Progenitor cell of endocrine pancreas (in vitro differentiated cells): ENCODE data around the gene CABP4. TPM values are rescaled to one million over a fixed set of nuclear protein-coding genes. Genes with fewer than 3 reads are reported as not detected.
A peak's percentile ranks its signal among the peaks of the same experiment; 100 is the strongest.

ENCODE experiments used
- DNase-seq: peaks from one replicate; pipeline ENCODE4 v3.0.0; 2021; ENCODE audit warnings: low spot score; ENCODE audit not compliant: unreplicated experiment
- H3K27ac Mint-ChIP-seq: 2 replicates; pipeline ENCODE4 v1.8.0; 2021; ENCODE audit warnings: mild to moderate bottlenecking, moderate library complexity, mixed read lengths
- H3K27me3 Mint-ChIP-seq: 2 replicates; pipeline ENCODE4 v1.8.0; 2021; ENCODE audit warnings: mixed read lengths
- H3K36me3 Mint-ChIP-seq: 2 replicates; pipeline ENCODE4 v1.8.0; 2022; ENCODE audit warnings: mixed read lengths; ENCODE audit not compliant: insufficient read depth
- H3K4me1 Mint-ChIP-seq: 2 replicates; pipeline ENCODE4 v1.8.0; 2021; ENCODE audit warnings: low read depth, mixed read lengths
- H3K4me3 Mint-ChIP-seq: 2 replicates; pipeline ENCODE4 v1.8.0; 2021; ENCODE audit warnings: low read depth, mild to moderate bottlenecking, moderate library complexity, mixed read lengths
- H3K9me3 Mint-ChIP-seq: 2 replicates; pipeline ENCODE4 v1.8.0; 2021; ENCODE audit warnings: low read depth, mixed read lengths
- CTCF ChIP-seq: fragments of 200-600 bp; sonication (generic); IDR thresholded peaks from one replicate; pipeline ENCODE4 v1.5.0; 2021; ENCODE audit warnings: antibody characterized with exemption, mild to moderate bottlenecking; ENCODE audit not compliant: unreplicated experiment
- total RNA-seq: library from RNA; stranded (reverse); gene quantifications from 2 replicates; pipeline ENCODE4 v1.2.1, GENCODE V29; 2021

The CABP4 gene
- total RNA-seq, 1 donor from 2014 or later: not detected

DNA sequence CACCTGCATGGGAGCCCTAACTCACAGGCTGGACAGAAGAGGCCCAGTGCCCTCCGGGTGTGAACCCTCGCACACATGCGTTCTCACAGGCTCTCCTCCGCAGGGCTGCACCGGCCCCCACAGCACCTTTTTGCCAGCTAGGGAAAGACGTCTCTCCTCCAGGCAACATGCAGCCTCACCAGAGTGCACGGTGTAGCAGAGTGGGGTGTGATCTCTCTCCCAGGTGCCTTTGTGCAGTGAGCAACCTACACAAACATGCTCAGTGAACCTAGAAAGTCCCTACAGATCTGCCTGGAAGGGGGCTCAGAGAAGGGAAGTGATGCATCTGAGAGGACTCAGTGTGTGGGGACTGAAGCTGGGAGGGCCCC, 43.4 kb upstream of the CABP4 start:
- no peaks in the 10 kb centered on the region for H3K9me3 Mint-ChIP-seq
- no peak for TF ChIP-seq CTCF
- peaks cover 45% of the 10 kb centered on the region for H3K27me3 Mint-ChIP-seq
- H3K4me3 Mint-ChIP-seq: no peak overlapping the region
- no peaks in the 10 kb centered on the region for H3K36me3 Mint-ChIP-seq
- H3K4me1 Mint-ChIP-seq: peaks cover 5% of the 10 kb centered on the region
- no peak overlapping the region for H3K27ac Mint-ChIP-seq
- no peak for DNase-seq

DNA sequence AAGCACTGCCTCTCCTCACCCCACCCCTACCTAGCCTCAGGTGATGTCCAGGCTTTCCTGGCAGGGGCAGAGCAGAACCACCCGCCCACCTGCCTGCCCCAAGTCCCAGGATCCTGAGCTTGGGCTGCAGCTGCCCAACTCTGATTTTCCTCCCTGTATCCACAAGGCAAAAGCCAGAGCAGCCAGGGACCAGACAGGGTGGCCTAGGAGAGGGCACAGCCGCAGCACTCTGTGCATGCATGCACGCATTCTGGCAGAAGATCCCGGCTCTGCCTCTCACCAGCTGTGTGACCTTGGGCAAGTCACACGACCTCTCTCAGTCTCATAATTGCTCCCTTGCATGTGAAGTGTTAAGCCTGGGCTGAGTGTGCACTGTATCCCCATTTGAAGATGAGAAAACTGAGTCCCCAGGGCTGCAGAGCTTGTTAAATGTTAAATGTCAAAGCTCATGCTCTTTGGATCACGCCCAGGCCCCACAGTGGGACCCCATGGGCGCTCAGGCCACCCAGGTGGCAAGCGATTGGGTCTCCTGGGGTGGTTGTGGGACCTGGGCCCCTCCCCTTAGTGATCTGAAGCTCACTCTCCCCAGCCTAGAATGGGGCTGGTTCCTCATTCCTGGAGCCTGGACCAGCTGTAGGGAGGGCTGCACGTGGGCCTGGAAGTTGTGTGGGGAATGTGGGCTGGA, 42.5 kb upstream of the CABP4 start:
- peaks cover 5% of the 10 kb centered on the region for H3K4me1 Mint-ChIP-seq
- H3K27me3 Mint-ChIP-seq: peaks cover 38% of the 10 kb centered on the region
- no peaks in the 10 kb centered on the region for H3K36me3 Mint-ChIP-seq
- DNase-seq: no peak
- H3K27ac Mint-ChIP-seq: no peak overlapping the region
- H3K9me3 Mint-ChIP-seq: no peaks in the 10 kb centered on the region
- H3K4me3 Mint-ChIP-seq: no peak overlapping the region
- no peak for TF ChIP-seq CTCF

DNA sequence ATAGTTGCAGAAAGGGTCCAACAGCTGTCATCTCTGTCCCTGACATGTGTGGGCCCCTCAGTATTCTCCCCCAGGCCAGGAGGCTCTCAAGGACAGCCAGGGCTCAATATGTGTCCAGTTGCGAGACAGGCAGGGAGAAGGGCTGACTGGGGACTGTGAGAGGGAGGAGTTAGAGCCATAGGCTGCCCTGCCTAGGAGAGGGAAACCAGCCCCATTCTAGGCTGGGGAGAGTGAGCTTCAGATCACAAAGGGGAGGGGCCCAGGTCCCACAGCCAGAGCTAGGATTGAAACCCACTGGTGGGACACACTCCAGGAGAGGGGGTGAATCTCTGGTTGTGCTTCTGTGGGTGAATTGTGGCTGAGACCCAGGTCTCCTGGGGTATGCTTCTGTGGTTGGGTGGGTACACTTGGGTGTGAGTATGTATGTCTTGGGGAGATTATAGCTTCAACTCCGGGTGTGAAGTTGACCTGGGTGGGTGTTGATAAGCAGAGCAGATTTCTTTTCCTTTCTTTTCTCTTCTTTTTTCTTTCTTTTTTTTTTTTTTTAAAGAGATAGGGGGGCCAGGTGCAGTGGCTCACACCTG, 41.8 kb upstream of the CABP4 start:
- H3K27me3 Mint-ChIP-seq: peaks cover 37% of the 10 kb centered on the region
- H3K4me3 Mint-ChIP-seq: no peak overlapping the region
- DNase-seq: no peak
- H3K4me1 Mint-ChIP-seq: peaks cover 5% of the 10 kb centered on the region
- H3K36me3 Mint-ChIP-seq: no peaks in the 10 kb centered on the region
- no peaks in the 10 kb centered on the region for H3K9me3 Mint-ChIP-seq
- no peak overlapping the region for H3K27ac Mint-ChIP-seq
- no peak for TF ChIP-seq CTCF

- TF ChIP-seq CTCF: no peak
- peaks cover 4% of the 10 kb centered on the region for H3K4me1 Mint-ChIP-seq
- H3K27ac Mint-ChIP-seq: no peak within 1 kb of the TSS
- no peaks in the 10 kb centered on the region for H3K9me3 Mint-ChIP-seq
- no peaks in the 10 kb centered on the region for H3K36me3 Mint-ChIP-seq
- peaks cover 35% of the 10 kb centered on the region for H3K27me3 Mint-ChIP-seq
- no peak for DNase-seq
- H3K4me3 Mint-ChIP-seq: peak within 1 kb of the TSS; percentile 57
Observed at GRCh38 chr11:67415501-67416304, 39.5 kb upstream of the CABP4 start, which contains the start of gene CARNS1. Gene CARNS1, plus strand, starts transcription at chr11:67415678. Its CDS starts 522 bp downstream, at chr11:67416200.

- TF ChIP-seq CTCF: no peak
- H3K36me3 Mint-ChIP-seq: no peaks in the 10 kb centered on the region
- DNase-seq: no peak
- H3K4me3 Mint-ChIP-seq: no peak overlapping the region
- no peaks in the 10 kb centered on the region for H3K9me3 Mint-ChIP-seq
- H3K27me3 Mint-ChIP-seq: peaks cover 32% of the 10 kb centered on the region
- peaks cover 5% of the 10 kb centered on the region for H3K4me1 Mint-ChIP-seq
- no peak overlapping the region for H3K27ac Mint-ChIP-seq
Observed at GRCh38 chr11:67416416-67417335, 38.5 kb upstream of the CABP4 start.
